HEK293 (cell line): ENCODE data around the gene IFI27L1.

ENCODE experiments used
- CTCF ChIA-PET: fragments of 350-600 bp; formaldehyde crosslinking; extraction: SDS; loops from one replicate; lab custom pipeline; 2021; ENCODE audit warnings: antibody characterized with exemption; lab: Yijun Ruan, JAX
- POLR2A ChIA-PET: fragments of 300-600 bp; formaldehyde crosslinking; extraction: SDS; loops from one replicate; lab custom pipeline; 2020; ENCODE audit warnings: antibody characterized with exemption, inconsistent platforms; lab: Yijun Ruan, JAX
- H3K27ac ChIP-seq: fragments of 200-500 bp; sonication (Bioruptor generic); 2 replicates; pipeline ENCODE4 v1.5.1; 2014; ENCODE audit warnings: low read depth, low read length, control low read depth, inconsistent platforms; ENCODE audit errors: extremely low read depth
- H3K36me3 ChIP-seq, 2 experiments: fragments of 200-500 bp in 1 of 2; sonication (Bioruptor generic) in 1 of 2; 1 replicate in 1 of 2; 2 replicates in 1 of 2; pipeline ENCODE4 v1.5.1; 2014 to 2017; ENCODE audit warnings: inconsistent platforms in 2 of 2, low read length in 2 of 2; ENCODE audit not compliant: control insufficient read depth in 2 of 2, insufficient read depth in 1 of 2
- H3K4me1 ChIP-seq: fragments of 200-500 bp; sonication (Bioruptor generic); 2 replicates; pipeline ENCODE4 v1.5.1; 2014; ENCODE audit warnings: mild to moderate bottlenecking, low read length, inconsistent platforms; ENCODE audit not compliant: control insufficient read depth, insufficient read depth
- H3K4me3 ChIP-seq: 2 replicates; pipeline ENCODE4 v1.5.1; 2011; ENCODE audit warnings: low read depth, mild to moderate bottlenecking, control low read depth, low read length, moderate library complexity
- H3K9me3 ChIP-seq: fragments of 200-500 bp; sonication (Bioruptor generic); 2 replicates; pipeline ENCODE4 v1.5.1; 2014; ENCODE audit warnings: low read depth, low read length, inconsistent platforms; ENCODE audit not compliant: control insufficient read depth, insufficient read depth
- HOXA7 ChIP-seq: sonication (generic); formaldehyde crosslinking; IDR thresholded peaks from 2 replicates; pipeline ENCODE4 v1.8.1; 2022; ENCODE audit warnings: missing genetic modification reagents, borderline replicate concordance
- KLF16 ChIP-seq: fragments of 450-650 bp; formaldehyde crosslinking; IDR thresholded peaks from 2 replicates; pipeline ENCODE4 v1.5.1; 2017; ENCODE audit warnings: missing biosample characterization, missing genetic modification characterization
- KLF8 ChIP-seq: fragments of 450-650 bp; formaldehyde crosslinking; IDR thresholded peaks from 2 replicates; pipeline ENCODE4 v1.5.1; 2016; ENCODE audit warnings: missing biosample characterization, missing genetic modification characterization
- OVOL3 ChIP-seq: fragments of 450-650 bp; formaldehyde crosslinking; IDR thresholded peaks from 2 replicates; pipeline ENCODE4 v1.5.1; 2016; ENCODE audit warnings: missing biosample characterization, missing genetic modification characterization
- SALL2 ChIP-seq: fragments of 450-650 bp; formaldehyde crosslinking; IDR thresholded peaks from 2 replicates; pipeline ENCODE4 v1.5.0; 2017; ENCODE audit warnings: missing biosample characterization, mild to moderate bottlenecking, missing genetic modification characterization, borderline replicate concordance
- TRIM28 ChIP-seq: IDR thresholded peaks from 2 replicates; pipeline ENCODE4 v1.6.1; 2011; ENCODE audit warnings: low read length, control low read depth, borderline replicate concordance
- YY2 ChIP-seq: fragments of 450-650 bp; formaldehyde crosslinking; IDR thresholded peaks from 2 replicates; pipeline ENCODE4 v1.5.1; 2016; ENCODE audit warnings: missing biosample characterization, missing genetic modification characterization
- ZBTB21 ChIP-seq: fragments of 450-650 bp; formaldehyde crosslinking; IDR thresholded peaks from 2 replicates; pipeline ENCODE4 v1.5.1; 2017; ENCODE audit warnings: missing biosample characterization, missing genetic modification characterization
- ZBTB7A ChIP-seq: fragments of 450-650 bp; formaldehyde crosslinking; IDR thresholded peaks from 2 replicates; pipeline ENCODE4 v1.5.1; 2016; ENCODE audit warnings: low read depth, missing biosample characterization, missing genetic modification characterization
- ZNF114 ChIP-seq: fragments of 450-650 bp; formaldehyde crosslinking; IDR thresholded peaks from 2 replicates; pipeline ENCODE4 v1.5.0; 2017; ENCODE audit warnings: missing biosample characterization, missing genetic modification characterization
- ZNF157 ChIP-seq: fragments of 450-650 bp; formaldehyde crosslinking; IDR thresholded peaks from 2 replicates; pipeline ENCODE4 v1.5.1; 2016; ENCODE audit warnings: missing biosample characterization, missing genetic modification characterization
- ZNF16 ChIP-seq: fragments of 450-650 bp; formaldehyde crosslinking; IDR thresholded peaks from 2 replicates; pipeline ENCODE4 v1.5.1; 2016; ENCODE audit warnings: low read depth, missing biosample characterization, missing genetic modification characterization
- ZNF423 ChIP-seq: fragments of 450-650 bp; formaldehyde crosslinking; IDR thresholded peaks from 2 replicates; pipeline ENCODE4 v1.5.1; 2016; ENCODE audit warnings: missing biosample characterization, missing genetic modification characterization
- ZNF433 ChIP-seq: fragments of 450-650 bp; formaldehyde crosslinking; IDR thresholded peaks from 2 replicates; pipeline ENCODE4 v1.5.1; 2016; ENCODE audit warnings: missing biosample characterization, missing genetic modification characterization, low read depth
- ZNF529 ChIP-seq: fragments of 450-650 bp; formaldehyde crosslinking; IDR thresholded peaks from 2 replicates; pipeline ENCODE4 v1.5.1; 2017; ENCODE audit warnings: missing genetic modification characterization, missing biosample characterization; ENCODE audit not compliant: insufficient replicate concordance
- ZNF544 ChIP-seq: fragments of 450-650 bp; formaldehyde crosslinking; IDR thresholded peaks from 2 replicates; pipeline ENCODE4 v1.5.0; 2017; ENCODE audit warnings: missing biosample characterization, missing genetic modification characterization
- ZNF585B ChIP-seq: fragments of 450-650 bp; formaldehyde crosslinking; IDR thresholded peaks from 2 replicates; pipeline ENCODE4 v1.5.1; 2016; ENCODE audit warnings: missing biosample characterization, missing genetic modification characterization
- ZNF621 ChIP-seq: fragments of 450-650 bp; formaldehyde crosslinking; IDR thresholded peaks from 2 replicates; pipeline ENCODE4 v1.5.1; 2017; ENCODE audit warnings: missing biosample characterization, missing genetic modification characterization
- ZNF701 ChIP-seq: fragments of 450-650 bp; formaldehyde crosslinking; IDR thresholded peaks from 2 replicates; pipeline ENCODE4 v1.5.1; 2016; ENCODE audit warnings: missing biosample characterization, missing genetic modification characterization
- ZNF776 ChIP-seq: fragments of 450-650 bp; formaldehyde crosslinking; IDR thresholded peaks from 2 replicates; pipeline ENCODE4 v1.5.0; 2017; ENCODE audit warnings: missing biosample characterization, missing genetic modification characterization, borderline replicate concordance
- ZSCAN16 ChIP-seq: fragments of 450-650 bp; formaldehyde crosslinking; IDR thresholded peaks from 2 replicates; pipeline ENCODE4 v1.5.1; 2016; ENCODE audit warnings: missing biosample characterization, missing genetic modification characterization
- ZSCAN23 ChIP-seq: fragments of 450-650 bp; formaldehyde crosslinking; IDR thresholded peaks from 2 replicates; pipeline ENCODE4 v1.5.1; 2016; ENCODE audit warnings: missing biosample characterization, missing genetic modification characterization
- TF ChIP-seq, protein P1 (sequence below): fragments of 450-650 bp; formaldehyde crosslinking; IDR thresholded peaks from 2 replicates; pipeline ENCODE4 v1.5.1; 2017; ENCODE audit warnings: missing biosample characterization, mild to moderate bottlenecking, missing genetic modification characterization, moderate library complexity
- TF ChIP-seq, protein P2 (sequence below): fragments of 450-650 bp; formaldehyde crosslinking; IDR thresholded peaks from 2 replicates; pipeline ENCODE4 v1.5.1; 2016; ENCODE audit warnings: missing biosample characterization, missing genetic modification characterization, borderline replicate concordance
- TF ChIP-seq, protein P3 (sequence below): fragments of 450-650 bp; formaldehyde crosslinking; IDR thresholded peaks from 2 replicates; pipeline ENCODE4 v1.5.1; 2016; ENCODE audit warnings: missing biosample characterization, missing genetic modification characterization

The IFI27L1 gene

DNA sequence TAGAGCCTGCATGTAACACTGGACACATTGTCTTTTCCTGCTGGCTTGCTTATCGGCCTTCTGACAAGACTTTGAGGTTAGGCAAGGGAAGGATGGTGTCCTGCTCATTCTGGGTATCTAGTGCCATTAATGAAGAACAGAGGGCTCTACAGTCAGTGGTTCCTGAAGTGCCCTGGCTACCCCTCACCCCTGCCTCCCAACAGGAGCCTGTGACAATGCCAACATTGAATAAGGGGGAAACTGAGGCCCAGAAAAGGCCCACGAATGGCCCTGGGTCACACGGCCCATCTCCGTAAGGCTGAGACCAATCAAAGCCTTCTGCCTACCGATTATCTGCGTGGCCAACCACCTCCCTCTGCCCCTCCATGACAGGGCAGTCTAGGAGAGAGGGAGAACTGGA lies 46.2 kb downstream of the IFI27L1 start:
- ChIA-PET CTCF (interaction anchor here (0.9 kb wide), 1 partner anchor 9 kb away, joined by 7 read pairs; no protein-coding TSS in a partner anchor), POLR2A (no interaction called here)
- no peak overlapping the region for H3K4me3 ChIP-seq
- peaks cover 3% of the 10 kb centered on the region; the same call in 1 of the 2 replicates for H3K4me1 ChIP-seq
- no peaks in the 10 kb centered on the region for H3K9me3 ChIP-seq
- TF ChIP-seq ZNF16 (tag by site-specific recombination) = no peak
- TF ChIP-seq KLF16 (tag by site-specific recombination) = no peak
- TF ChIP-seq ZBTB21 (tag by site-specific recombination) = no peak
- H3K36me3 ChIP-seq = no peaks in the 10 kb centered on the region
- H3K27ac ChIP-seq = no peak overlapping the region

DNA sequence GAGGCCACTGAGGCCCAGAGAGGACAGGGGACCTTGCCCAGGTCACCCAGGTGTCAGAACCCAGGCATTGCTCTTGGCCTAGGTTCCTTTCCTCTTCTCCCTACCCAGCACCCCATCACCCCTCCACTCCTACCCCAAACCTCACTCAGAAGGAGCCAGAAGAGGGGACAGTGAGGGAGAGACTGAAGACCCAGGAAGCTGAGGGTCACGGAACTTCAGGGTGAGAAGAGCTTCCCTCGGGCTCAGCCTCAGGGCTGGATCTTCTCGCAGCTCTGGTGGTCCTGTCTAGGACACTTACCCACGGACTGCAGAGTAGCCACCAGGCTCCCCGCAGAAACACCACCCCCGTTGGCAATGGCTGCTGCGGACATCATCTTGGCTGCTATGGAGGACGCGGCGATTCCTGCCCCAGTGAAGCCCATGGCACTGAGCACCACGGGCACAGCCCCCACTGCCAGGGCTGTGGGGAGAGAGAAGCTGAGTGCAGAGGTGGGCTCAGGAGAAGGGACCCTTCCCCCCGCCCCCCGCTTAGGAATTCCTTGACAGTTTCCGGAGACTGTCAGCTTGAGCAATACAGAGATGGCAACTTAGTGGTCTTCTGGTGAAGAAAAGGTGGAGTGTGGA lies 47.2 kb downstream of the IFI27L1 start:
- H3K27ac ChIP-seq = no peak overlapping the region
- H3K36me3 ChIP-seq = no peaks in the 10 kb centered on the region
- ChIA-PET POLR2A (interaction anchor here (2.4 kb wide), 1 partner anchor 47 kb away, joined by 10 read pairs; the partner anchor contains the start of genes DDX24 and IFI27L1), CTCF (interaction anchor here (0.9 to 1.1 kb wide), 2 partner anchors 8 to 92 kb away, joined by 4 to 7 read pairs; no protein-coding TSS in a partner anchor)
- H3K4me3 ChIP-seq = no peak overlapping the region
- H3K9me3 ChIP-seq = no peaks in the 10 kb centered on the region
- H3K4me1 ChIP-seq = peaks cover 3% of the 10 kb centered on the region; the same call in 1 of the 2 replicates
- TF ChIP-seq ZNF776 = no peak
- TF ChIP-seq YY2 (tag by site-specific recombination) = no peak
- TF ChIP-seq ZNF433 (tag by site-specific recombination) = no peak
- no peak for TF ChIP-seq ZNF114 (tag by site-specific recombination)
- TF ChIP-seq, protein P1, sequence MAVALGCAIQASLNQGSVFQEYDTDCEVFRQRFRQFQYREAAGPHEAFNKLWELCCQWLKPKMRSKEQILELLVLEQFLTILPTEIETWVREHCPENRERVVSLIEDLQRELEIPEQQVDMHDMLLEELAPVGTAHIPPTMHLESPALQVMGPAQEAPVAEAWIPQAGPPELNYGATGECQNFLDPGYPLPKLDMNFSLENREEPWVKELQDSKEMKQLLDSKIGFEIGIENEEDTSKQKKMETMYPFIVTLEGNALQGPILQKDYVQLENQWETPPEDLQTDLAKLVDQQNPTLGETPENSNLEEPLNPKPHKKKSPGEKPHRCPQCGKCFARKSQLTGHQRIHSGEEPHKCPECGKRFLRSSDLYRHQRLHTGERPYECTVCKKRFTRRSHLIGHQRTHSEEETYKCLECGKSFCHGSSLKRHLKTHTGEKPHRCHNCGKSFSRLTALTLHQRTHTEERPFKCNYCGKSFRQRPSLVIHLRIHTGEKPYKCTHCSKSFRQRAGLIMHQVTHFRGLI (tag by site-specific recombination) = no peak
- TF ChIP-seq ZSCAN16 = no peak
- TF ChIP-seq ZNF621 (tag by site-specific recombination) = no peak
- TF ChIP-seq, all 188 proteins: peak for 0

DNA sequence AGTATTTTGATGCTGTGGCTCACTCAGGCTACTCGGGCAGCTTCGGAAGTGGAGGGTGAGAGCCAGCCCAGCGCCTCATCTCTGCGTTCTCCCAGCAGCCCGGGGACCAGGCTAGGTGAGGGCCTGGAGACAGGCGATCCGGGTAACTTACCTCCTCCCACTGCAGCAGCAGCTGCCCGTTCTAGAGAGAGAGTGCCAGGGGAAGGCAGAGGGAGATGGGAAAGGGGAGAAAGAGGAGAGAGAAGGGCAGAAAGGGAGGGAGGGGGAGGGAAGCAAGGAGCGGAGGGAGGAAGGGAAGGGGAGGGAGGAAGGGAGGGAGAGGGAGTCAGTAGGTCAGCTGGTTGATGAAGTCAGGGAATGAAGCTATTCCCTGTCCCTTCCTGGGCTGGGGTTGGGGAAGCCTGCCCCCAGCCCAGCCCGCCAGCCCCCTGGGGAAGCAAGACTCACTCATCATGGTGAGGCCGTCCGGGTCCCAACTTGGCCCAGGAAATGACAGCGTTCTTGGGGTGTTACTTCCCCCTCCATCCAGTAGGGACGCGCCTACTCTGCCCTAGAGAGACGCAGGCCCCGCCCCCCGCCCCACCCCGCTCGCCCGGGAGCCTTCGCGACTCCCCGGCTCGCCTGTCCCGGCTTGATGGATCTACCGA lies 48.1 kb downstream of the IFI27L1 start, which contains the start of gene IFI27L2:
Gene IFI27L2, minus strand, starts transcription at position 494 of the 647 bp plus-strand sequence. Its CDS starts 40 bp downstream, at position 454.
- Histone ChIP-seq H3K4me1 (peaks cover 3% of the 10 kb centered on the region; the same call in 1 of the 2 replicates), H3K27ac (peak within 1 kb of the TSS; percentile 37; the same call in 1 of the 2 replicates), H3K36me3 (no peaks in the 10 kb centered on the region), H3K4me3 (peak within 1 kb of the TSS; percentile 48), H3K9me3 (no peaks in the 10 kb centered on the region)
- ChIA-PET POLR2A (interaction anchor here (2.4 kb wide), 1 partner anchor 48 kb away, joined by 10 read pairs; the partner anchor contains the start of genes DDX24 and IFI27L1), CTCF (interaction anchor here (0.6 to 1.2 kb wide), 6 partner anchors 9 to 93 kb away, joined by 3 to 5 read pairs (median 4); no protein-coding TSS in a partner anchor)
- TF ChIP-seq ZNF157 (no peak), ZNF544 (tag by site-specific recombination) (no peak), ZNF529 (tag by site-specific recombination) (no peak), HOXA7 (CRISPR knock-in tag) (no peak), ZNF585B (tag by site-specific recombination) (no peak), KLF8 (tag by site-specific recombination) (no peak), ZNF701 (tag by site-specific recombination) (no peak), ZBTB7A (tag by site-specific recombination) (no peak), ZSCAN23 (tag by site-specific recombination) (no peak), ZNF423 (tag by site-specific recombination) (peak; percentile 50; the same call in 1 of the 2 replicates), TRIM28 (no peak), SALL2 (no peak), OVOL3 (tag by site-specific recombination) (no peak)
- TF ChIP-seq, protein P2, sequence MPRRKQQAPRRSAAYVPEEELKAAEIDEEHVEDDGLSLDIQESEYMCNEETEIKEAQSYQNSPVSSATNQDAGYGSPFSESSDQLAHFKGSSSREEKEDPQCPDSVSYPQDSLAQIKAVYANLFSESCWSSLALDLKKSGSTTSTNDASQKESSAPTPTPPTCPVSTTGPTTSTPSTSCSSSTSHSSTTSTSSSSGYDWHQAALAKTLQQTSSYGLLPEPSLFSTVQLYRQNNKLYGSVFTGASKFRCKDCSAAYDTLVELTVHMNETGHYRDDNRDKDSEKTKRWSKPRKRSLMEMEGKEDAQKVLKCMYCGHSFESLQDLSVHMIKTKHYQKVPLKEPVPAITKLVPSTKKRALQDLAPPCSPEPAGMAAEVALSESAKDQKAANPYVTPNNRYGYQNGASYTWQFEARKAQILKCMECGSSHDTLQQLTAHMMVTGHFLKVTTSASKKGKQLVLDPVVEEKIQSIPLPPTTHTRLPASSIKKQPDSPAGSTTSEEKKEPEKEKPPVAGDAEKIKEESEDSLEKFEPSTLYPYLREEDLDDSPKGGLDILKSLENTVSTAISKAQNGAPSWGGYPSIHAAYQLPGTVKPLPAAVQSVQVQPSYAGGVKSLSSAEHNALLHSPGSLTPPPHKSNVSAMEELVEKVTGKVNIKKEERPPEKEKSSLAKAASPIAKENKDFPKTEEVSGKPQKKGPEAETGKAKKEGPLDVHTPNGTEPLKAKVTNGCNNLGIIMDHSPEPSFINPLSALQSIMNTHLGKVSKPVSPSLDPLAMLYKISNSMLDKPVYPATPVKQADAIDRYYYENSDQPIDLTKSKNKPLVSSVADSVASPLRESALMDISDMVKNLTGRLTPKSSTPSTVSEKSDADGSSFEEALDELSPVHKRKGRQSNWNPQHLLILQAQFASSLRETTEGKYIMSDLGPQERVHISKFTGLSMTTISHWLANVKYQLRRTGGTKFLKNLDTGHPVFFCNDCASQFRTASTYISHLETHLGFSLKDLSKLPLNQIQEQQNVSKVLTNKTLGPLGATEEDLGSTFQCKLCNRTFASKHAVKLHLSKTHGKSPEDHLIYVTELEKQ (tag by site-specific recombination) = no peak
- TF ChIP-seq, protein P3, sequence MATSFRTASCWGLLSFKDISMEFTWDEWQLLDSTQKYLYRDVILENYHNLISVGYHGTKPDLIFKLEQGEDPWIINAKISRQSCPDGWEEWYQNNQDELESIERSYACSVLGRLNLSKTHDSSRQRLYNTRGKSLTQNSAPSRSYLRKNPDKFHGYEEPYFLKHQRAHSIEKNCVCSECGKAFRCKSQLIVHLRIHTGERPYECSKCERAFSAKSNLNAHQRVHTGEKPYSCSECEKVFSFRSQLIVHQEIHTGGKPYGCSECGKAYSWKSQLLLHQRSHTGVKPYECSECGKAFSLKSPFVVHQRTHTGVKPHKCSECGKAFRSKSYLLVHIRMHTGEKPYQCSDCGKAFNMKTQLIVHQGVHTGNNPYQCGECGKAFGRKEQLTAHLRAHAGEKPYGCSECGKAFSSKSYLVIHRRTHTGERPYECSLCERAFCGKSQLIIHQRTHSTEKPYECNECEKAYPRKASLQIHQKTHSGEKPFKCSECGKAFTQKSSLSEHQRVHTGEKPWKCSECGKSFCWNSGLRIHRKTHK (tag by site-specific recombination) = no peak
